Skeletal muscle cell (primary cell): ENCODE data around the gene ZFP2.

ENCODE experiments used
- DNase-seq: peaks from one replicate; pipeline ENCODE4 v3.0.0-alpha.2; 2010; ENCODE audit warnings: low read depth
- H3K4me3 ChIP-seq: 2 replicates; pipeline ENCODE4 v1.5.1; 2011; ENCODE audit warnings: low read depth, mild to moderate bottlenecking, control low read depth, low read length, moderate library complexity

ZFP2 gene

DNA sequence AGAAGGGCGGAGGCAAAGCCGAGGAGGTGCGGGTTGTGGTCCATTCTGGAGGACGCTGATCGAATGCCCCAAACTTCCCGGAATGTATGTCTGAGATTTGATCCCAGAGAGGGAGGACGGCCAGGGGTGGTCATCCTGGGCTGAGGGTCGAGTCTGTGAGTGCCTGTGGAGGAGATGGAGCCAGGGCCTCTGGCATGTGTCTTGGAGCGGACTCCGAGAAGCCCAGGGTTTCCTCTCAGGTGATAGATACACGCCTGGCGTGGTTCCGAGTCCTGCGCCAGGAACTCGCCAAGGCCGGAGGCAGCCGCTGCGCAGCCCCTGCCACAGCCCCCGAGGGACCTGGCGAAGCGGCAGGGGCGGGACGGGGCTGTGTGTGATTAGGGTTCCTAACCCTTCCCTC, 45.6 kb downstream of the ZFP2 start:
- DNase-seq, result no peak
- peak overlapping the region; percentile 67 for H3K4me3 ChIP-seq

DNA sequence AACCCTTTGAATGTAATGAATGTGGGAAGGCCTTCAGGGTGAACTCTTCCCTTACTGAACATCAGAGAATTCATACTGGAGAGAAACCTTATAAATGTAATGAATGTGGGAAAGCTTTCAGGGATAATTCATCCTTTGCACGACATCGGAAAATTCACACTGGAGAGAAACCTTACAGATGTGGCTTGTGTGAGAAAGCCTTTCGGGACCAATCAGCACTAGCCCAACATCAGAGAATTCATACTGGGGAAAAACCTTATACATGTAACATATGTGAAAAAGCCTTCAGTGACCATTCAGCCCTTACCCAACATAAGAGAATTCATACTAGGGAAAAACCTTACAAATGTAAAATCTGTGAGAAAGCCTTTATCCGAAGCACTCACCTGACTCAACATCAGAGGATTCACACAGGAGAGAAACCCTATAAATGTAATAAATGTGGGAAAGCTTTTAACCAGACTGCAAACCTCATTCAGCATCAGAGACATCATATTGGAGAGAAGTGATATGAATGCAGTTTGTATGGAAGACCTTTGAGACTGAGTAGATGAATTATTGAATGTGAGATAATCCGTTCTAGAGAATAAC, 69.8 kb downstream of the ZFP2 start:
- H3K4me3 ChIP-seq, result no peak overlapping the region
- no peak for DNase-seq

DNA sequence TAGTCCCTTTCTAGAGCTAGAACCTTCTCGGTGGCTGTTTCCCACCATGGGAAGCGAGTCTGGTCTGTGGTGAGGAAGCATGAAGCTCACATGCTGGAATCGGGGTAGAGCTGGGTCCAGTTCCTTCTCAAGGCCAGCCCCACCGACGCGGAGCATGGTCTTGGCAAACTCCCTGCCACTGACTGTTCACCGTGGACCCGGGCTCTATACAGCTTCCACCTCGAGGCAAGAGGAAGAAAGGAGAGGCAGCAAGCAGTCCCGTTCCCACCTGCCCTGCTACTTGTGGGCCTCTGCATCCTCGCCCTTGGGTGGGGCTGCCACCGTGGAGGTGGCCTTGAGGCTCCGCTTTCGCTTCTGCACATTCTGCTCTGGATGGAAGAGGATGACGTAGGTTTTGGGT, 85.7 kb downstream of the ZFP2 start:
- H3K4me3 ChIP-seq, result no peak overlapping the region
- DNase-seq, result no peak
